GM13976 (cell line): ENCODE data around the gene STX1B.

Experiments used
- DNase-seq: peaks from one replicate; pipeline ENCODE4 v3.0.0; 2012; ENCODE audit warnings: low spot score
- CTCF ChIP-seq: IDR thresholded peaks from 2 replicates; pipeline ENCODE4 v1.5.1; 2012; ENCODE audit warnings: borderline replicate concordance, mild to moderate bottlenecking; ENCODE audit not compliant: insufficient read depth; ENCODE audit errors: extremely low read depth, missing control alignments, control extremely low read depth
- in situ Hi-C: fragments of 300-500 bp; cut with MboI; formaldehyde crosslinking; loops from one replicate; pipeline ENCODE4 v1.12.0; 2022; ENCODE audit warnings: low sequenced_read_pairs, mixed read lengths, inconsistent platforms; ENCODE audit not compliant: unreplicated experiment

The STX1B gene

GRCh38 chr16:30980959-30981358 is 29.5 kb downstream of the STX1B start:
- no peak for TF ChIP-seq CTCF
- no peak for DNase-seq
- in situ Hi-C loops, result loop anchor here (25.0 kb wide), 1 partner anchor 456 kb away; the partner anchor contains the start of genes COX6A2 and ZNF843

GRCh38 chr16:30980434-30980833 is 30.0 kb downstream of the STX1B start:
- in situ Hi-C loops, result loop anchor here (25.0 kb wide), 1 partner anchor 457 kb away; the partner anchor contains the start of genes COX6A2 and ZNF843

GRCh38 chr16:30980023-30980371 is 30.4 kb downstream of the STX1B start:
- no peak for TF ChIP-seq CTCF
- in situ Hi-C loops, result loop anchor here (25.0 kb wide), 1 partner anchor 457 kb away; the partner anchor contains the start of genes COX6A2 and ZNF843
- DNase-seq, result no peak

More at GRCh38 chr16:30980434-30980833, 30.0 kb downstream of the STX1B start:
- TF ChIP-seq CTCF, result no peak
- DNase-seq, result no peak

- DNase-seq, result no peak
- TF ChIP-seq CTCF, result no peak
- in situ Hi-C loops, result loop anchor here (25.0 kb wide), 1 partner anchor 458 kb away; the partner anchor contains the start of genes COX6A2 and ZNF843
Observed at GRCh38 chr16:30979170-30980022, 31.0 kb downstream of the STX1B start.

- in situ Hi-C loops, result loop anchor here (25.0 kb wide), 1 partner anchor 460 kb away; the partner anchor contains the start of genes COX6A2 and ZNF843
- no peak for DNase-seq
Observed at GRCh38 chr16:30977502-30977901, 32.9 kb downstream of the STX1B start.

GRCh38 chr16:30976486-30976885 is 34.0 kb downstream of the STX1B start:
- no peak for TF ChIP-seq CTCF
- no peak for DNase-seq

More at GRCh38 chr16:30977502-30977901, 32.9 kb downstream of the STX1B start:
- no peak for TF ChIP-seq CTCF

More at GRCh38 chr16:30976486-30976885, 34.0 kb downstream of the STX1B start:
- in situ Hi-C loops, result loop anchor here (25.0 kb wide), 1 partner anchor 461 kb away; the partner anchor contains the start of genes COX6A2 and ZNF843
